Fibroblast of pulmonary artery (primary cell): ENCODE data around the gene ABCG2.
A peak's percentile ranks its signal among the peaks of the same experiment; 100 is the strongest.
"Not testable (repeated sequence)": the region's sequence is repeated elsewhere in the genome, so short reads cannot be mapped to it uniquely, and the experiment has no call there.

Experiments used
- DNase-seq: peaks from one replicate; pipeline ENCODE4 v3.0.0-alpha.2; 2010; ENCODE audit warnings: low read depth
- H3K4me3 ChIP-seq: replicated peaks from 2 replicates; pipeline ENCODE4 v1.5.1; 2011; ENCODE audit warnings: low read depth, mild to moderate bottlenecking, control low read depth, low read length, moderate library complexity
- CTCF ChIP-seq: IDR thresholded peaks from 2 replicates; pipeline ENCODE4 v1.5.1; 2011; ENCODE audit warnings: mild to moderate bottlenecking, control low read depth, low read length, inconsistent platforms; ENCODE audit errors: missing control alignments

ABCG2 gene

GRCh38 chr4:88108747-88109122, 49.7 kb downstream of the ABCG2 start:
- no peak for TF ChIP-seq CTCF
- H3K4me3 ChIP-seq = no peak overlapping the region
- DNase-seq = no peak

GRCh38 chr4:88108108-88108465, 50.4 kb downstream of the ABCG2 start:
- not testable (repeated sequence) for DNase-seq, H3K4me3 ChIP-seq

GRCh38 chr4:88107406-88108107, 50.9 kb downstream of the ABCG2 start:
- no peak for TF ChIP-seq CTCF
- peak; percentile 10 for DNase-seq

GRCh38 chr4:88106205-88106604, 52.2 kb downstream of the ABCG2 start:
- H3K4me3 ChIP-seq = no peak overlapping the region
- DNase-seq = peak; percentile 32
- no peak for TF ChIP-seq CTCF

More at GRCh38 chr4:88107406-88108107, 50.9 kb downstream of the ABCG2 start:
- H3K4me3 ChIP-seq = no peak overlapping the region

- no peak overlapping the region for H3K4me3 ChIP-seq
- TF ChIP-seq CTCF = no peak
- peak; percentile 55 for DNase-seq
Observed at GRCh38 chr4:88104902-88105610, 53.4 kb downstream of the ABCG2 start.

GRCh38 chr4:88102026-88102425, 56.4 kb downstream of the ABCG2 start:
- TF ChIP-seq CTCF = no peak
- DNase-seq = no peak
- no peak overlapping the region for H3K4me3 ChIP-seq

- TF ChIP-seq CTCF = no peak
- no peak for DNase-seq
- H3K4me3 ChIP-seq = no peak overlapping the region
Observed at GRCh38 chr4:88101165-88101564, 57.3 kb downstream of the ABCG2 start.
